OCI-LY3 (cell line): ENCODE results near the gene RNASE13.

Source experiments
- H2AFZ ChIP-seq: fragments of 200-600, 300-600 bp; shearing (Covaris generic); 2 replicates; pipeline ENCODE4 v1.6.0; 2014; ENCODE audit warnings: antibody characterized with exemption, low read depth, low read length
- H3K27ac ChIP-seq: fragments of 200-600, 300-600 bp; sonication (generic); 2 replicates; pipeline ENCODE4 v1.5.1; 2014; ENCODE audit warnings: mild to moderate bottlenecking, low read length, moderate library complexity, mixed read lengths
- H3K27me3 ChIP-seq: fragments of 200-600, 300-600 bp; sonication (generic); 2 replicates; pipeline ENCODE4 v1.6.1; 2014; ENCODE audit warnings: low read depth, low read length, mixed read lengths
- H3K36me3 ChIP-seq: fragments of 200-600, 300-600 bp; sonication (generic); replicated peaks from 2 replicates; pipeline ENCODE3; 2014; ENCODE audit warnings: low read depth, low read length, mixed read lengths
- H3K4me1 ChIP-seq: fragments of 300-600, 200-600 bp; sonication (generic); 2 replicates; pipeline ENCODE4 v1.6.1; 2014; ENCODE audit warnings: low read length, mixed read lengths
- H3K4me2 ChIP-seq: fragments of 200-600, 300-600 bp; sonication (generic); 2 replicates; pipeline ENCODE4 v1.6.1; 2014; ENCODE audit warnings: low read length, mixed read lengths
- H3K4me3 ChIP-seq: fragments of 300-600, 200-600 bp; sonication (generic); 2 replicates; pipeline ENCODE4 v1.5.1; 2014; ENCODE audit warnings: antibody characterized with exemption, mild to moderate bottlenecking, low read length, moderate library complexity
- H3K79me2 ChIP-seq: fragments of 300-600, 200-600 bp; shearing (Covaris generic); 2 replicates; pipeline ENCODE4 v1.6.1; 2014; ENCODE audit warnings: mild to moderate bottlenecking, low read length, mixed read lengths
- H3K9ac ChIP-seq: fragments of 300-600, 200-600 bp; shearing (Covaris generic); 2 replicates; pipeline ENCODE4 v1.6.0; 2014; ENCODE audit warnings: mild to moderate bottlenecking, low read length, moderate library complexity
- H3K9me3 ChIP-seq: fragments of 200-600, 300-600 bp; shearing (Covaris generic); 2 replicates; pipeline ENCODE4 v1.6.1; 2014; ENCODE audit warnings: low read length, mixed read lengths; ENCODE audit not compliant: insufficient read depth
- H4K20me1 ChIP-seq: fragments of 200-600, 300-600 bp; sonication (generic); 2 replicates; pipeline ENCODE4 v1.6.1; 2016; ENCODE audit warnings: low read length, mixed read lengths; ENCODE audit not compliant: insufficient read depth
- CTCF ChIP-seq: fragments of 200-600, 300-600 bp; sonication (generic); IDR thresholded peaks from 2 replicates; pipeline ENCODE4 v1.5.1; 2014; ENCODE audit warnings: antibody characterized with exemption, low read length, low read depth
- EZH2phosphoT487 ChIP-seq: fragments of 200-600 bp; shearing (Covaris generic); IDR thresholded peaks from 2 replicates; pipeline ENCODE4 v1.6.1; 2018; ENCODE audit warnings: antibody characterized with exemption, mixed run types, low read depth

Gene RNASE13

GRCh38 chr14:21071225-21072030 lies 36.8 kb upstream of the RNASE13 start:
- H3K4me1 ChIP-seq, result peaks cover 37% of the 10 kb centered on the region
- H4K20me1 ChIP-seq, result no peaks in the 10 kb centered on the region
- peaks cover 27% of the 10 kb centered on the region for H3K27me3 ChIP-seq
- H3K9ac ChIP-seq, result peak overlapping the region; percentile 89
- H3K4me3 ChIP-seq, result peak overlapping the region; percentile 84
- H3K9me3 ChIP-seq, result no peaks in the 10 kb centered on the region
- no peaks in the 10 kb centered on the region for H3K79me2 ChIP-seq
- TF ChIP-seq CTCF, result no peak
- no peak for TF ChIP-seq EZH2phosphoT487
- peak overlapping the region; percentile 93 for H3K4me2 ChIP-seq
- peak overlapping the region; percentile 65 for H3K27ac ChIP-seq
- no peaks in the 10 kb centered on the region for H3K36me3 ChIP-seq
- H2AFZ ChIP-seq, result no peak overlapping the region; the same call in 1 of the 2 replicates

- Histone ChIP-seq H3K27ac (peak overlapping the region; percentile 65), H3K27me3 (peaks cover 30% of the 10 kb centered on the region), H3K4me1 (peaks cover 38% of the 10 kb centered on the region), H4K20me1 (no peaks in the 10 kb centered on the region), H3K4me2 (peak overlapping the region; percentile 93), H2AFZ (no peak overlapping the region), H3K9ac (peak overlapping the region; percentile 89), H3K4me3 (peak overlapping the region; percentile 84), H3K9me3 (no peaks in the 10 kb centered on the region), H3K79me2 (no peaks in the 10 kb centered on the region), H3K36me3 (no peaks in the 10 kb centered on the region)
- TF ChIP-seq EZH2phosphoT487 (no peak), CTCF (no peak)
These were observed 36.1 kb upstream of the RNASE13 start for GRCh38 chr14:21070610-21071224.

DNA sequence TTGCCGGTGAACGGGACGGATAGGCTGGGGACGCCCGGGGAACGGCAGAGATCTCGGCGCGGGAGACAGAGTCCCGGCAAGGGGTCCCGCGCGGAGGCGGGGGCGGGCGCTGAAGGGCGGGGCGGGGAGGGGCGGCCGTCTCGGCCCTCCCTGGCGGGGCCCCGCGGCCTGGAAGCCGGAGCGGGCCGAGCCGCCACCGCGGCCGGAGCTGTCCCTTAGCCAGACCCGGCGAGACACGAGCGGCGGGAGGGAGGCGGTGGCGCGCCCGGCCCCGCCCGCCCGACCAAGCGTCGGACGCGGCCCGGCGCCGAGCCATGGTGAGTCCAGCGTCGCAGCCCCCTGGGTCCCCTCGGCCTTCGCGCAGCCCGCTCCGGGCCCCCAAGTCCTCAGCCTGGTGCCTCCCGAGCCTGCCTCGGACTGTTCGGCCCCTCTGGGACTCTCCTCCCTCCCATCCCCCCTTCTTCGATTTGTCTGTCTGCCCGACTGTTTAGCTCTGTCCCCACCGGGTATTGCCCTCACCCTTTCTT lies 35.5 kb upstream of the RNASE13 start, which contains the start of gene ARHGEF40:
ARHGEF40 (plus strand) TSS at position 222 of the 527 bp plus-strand sequence; CDS start at position 315, 93 bp downstream.
- peaks cover 38% of the 10 kb centered on the region for H3K4me1 ChIP-seq
- H4K20me1 ChIP-seq, result no peaks in the 10 kb centered on the region
- peak within 1 kb of the TSS; percentile 84 for H3K4me3 ChIP-seq
- TF ChIP-seq EZH2phosphoT487 (no peak), CTCF (no peak)
- H3K4me2 ChIP-seq, result peak within 1 kb of the TSS; percentile 93
- H3K27me3 ChIP-seq, result peaks cover 36% of the 10 kb centered on the region
- H2AFZ ChIP-seq, result peak within 1 kb of the TSS; percentile 73
- no peaks in the 10 kb centered on the region for H3K9me3 ChIP-seq
- peak within 1 kb of the TSS; percentile 89 for H3K9ac ChIP-seq
- H3K27ac ChIP-seq, result peak within 1 kb of the TSS; percentile 65
- H3K79me2 ChIP-seq, result no peaks in the 10 kb centered on the region
- H3K36me3 ChIP-seq, result no peaks in the 10 kb centered on the region
